Measurements from ENCODE around the gene DIS3L2. TPM values are rescaled to one million over a fixed set of nuclear protein-coding genes. Genes with fewer than 3 reads are reported as not detected.

DIS3L2 gene
- total RNA-seq, 1 donor from 2014 or later: 11.8 TPM

DNA sequence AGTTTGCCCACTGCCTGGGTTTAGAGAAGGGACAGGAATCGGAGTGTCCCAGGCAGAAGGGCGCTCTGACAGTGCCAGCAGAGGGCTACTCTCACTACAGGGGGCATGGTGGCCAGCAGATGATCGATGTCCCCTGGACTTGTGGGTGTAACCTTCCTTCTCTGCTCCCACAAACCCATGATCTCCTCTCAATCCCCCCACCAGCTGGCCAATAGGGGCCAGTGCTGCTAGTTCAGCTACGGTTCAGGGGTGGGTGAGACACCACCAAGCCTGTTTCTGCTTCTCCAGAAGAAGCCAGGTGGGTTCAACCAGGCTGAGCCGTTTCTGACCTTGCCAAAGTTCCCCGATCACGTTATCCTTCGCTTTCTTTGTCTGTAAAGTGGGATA is 36.6 kb upstream of the DIS3L2 start:
- no peak for DNase-seq (ENCODE audit: low read depth)
- H3K27me3 ChIP-seq (ENCODE audit: control insufficient read depth, insufficient read depth, low read length): peaks cover 32% of the 10 kb centered on the region
- TF ChIP-seq CTCF (IDR thresholded peaks at IDR 0.05; ENCODE audit: insufficient read depth, low read length, severe bottlenecking): no peak
- no peak overlapping the region for H3K4me3 ChIP-seq (ENCODE audit: low read depth, low read length)
- no peak for FAIRE-seq
- H3K36me3 ChIP-seq (ENCODE audit: control insufficient read depth, insufficient read depth, low read length): no peaks in the 10 kb centered on the region

DNA sequence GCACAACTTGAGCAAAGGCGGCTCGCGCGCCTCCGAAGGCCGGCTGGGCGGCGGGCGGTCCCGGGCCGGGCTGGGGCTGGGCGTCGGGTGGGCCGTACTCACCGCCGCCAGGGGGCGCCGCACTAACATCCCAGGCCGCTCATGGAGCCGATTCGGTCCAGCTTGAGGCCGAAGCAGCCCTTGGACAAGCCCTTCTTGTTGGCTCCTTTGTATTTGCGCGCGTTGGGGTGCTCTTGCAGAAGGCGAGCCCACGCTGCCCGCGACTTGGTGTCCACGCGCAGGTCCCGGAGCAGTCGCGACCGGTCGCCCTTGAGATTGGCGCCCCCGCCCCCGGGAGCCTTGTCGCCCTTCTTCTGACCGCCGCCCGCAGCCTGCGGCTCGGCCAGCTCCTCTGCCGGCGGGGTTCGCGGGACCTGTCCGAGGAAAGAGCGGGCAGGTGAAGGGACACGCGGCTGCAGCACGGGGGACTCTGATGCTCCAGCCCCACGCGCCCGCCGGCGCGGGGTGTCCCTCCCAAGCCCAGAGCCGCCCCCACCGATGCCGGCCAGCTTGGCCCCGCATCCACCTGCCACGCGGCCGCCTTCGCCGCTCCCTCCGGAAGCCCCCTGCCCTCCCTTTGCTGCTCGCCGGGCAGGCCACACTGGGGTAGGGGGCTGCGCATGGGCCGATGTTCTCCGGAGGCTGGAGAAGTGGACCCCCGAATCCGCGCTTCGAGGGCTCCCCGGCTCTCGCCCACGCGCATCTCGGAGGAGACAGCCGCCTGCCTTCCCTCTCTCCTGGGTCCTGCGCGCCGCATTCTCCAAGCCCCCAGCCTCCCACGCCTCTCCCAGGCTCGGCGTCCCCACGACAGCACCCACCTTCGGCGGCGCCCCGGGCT is 36.0 kb upstream of the DIS3L2 start:
- FAIRE-seq: no peak
- DNase-seq (ENCODE audit: low read depth): peak; percentile 47
- H3K36me3 ChIP-seq (ENCODE audit: control insufficient read depth, insufficient read depth, low read length): no peaks in the 10 kb centered on the region
- peaks cover 30% of the 10 kb centered on the region for H3K27me3 ChIP-seq (ENCODE audit: control insufficient read depth, insufficient read depth, low read length)
- peak; percentile 85 for TF ChIP-seq CTCF (IDR thresholded peaks at IDR 0.05; ENCODE audit: insufficient read depth, low read length, severe bottlenecking)
- H3K4me3 ChIP-seq (ENCODE audit: low read depth, low read length): peak overlapping the region; percentile 30

- FAIRE-seq (no peak), DNase-seq (ENCODE audit: low read depth) (peak; percentile 22)
- H3K36me3 ChIP-seq (ENCODE audit: control insufficient read depth, insufficient read depth, low read length): no peaks in the 10 kb centered on the region
- TF ChIP-seq CTCF (IDR thresholded peaks at IDR 0.05; ENCODE audit: insufficient read depth, low read length, severe bottlenecking): peak; percentile 47
- H3K4me3 ChIP-seq (ENCODE audit: low read depth, low read length): peak within 1 kb of the TSS; percentile 30
- H3K27me3 ChIP-seq (ENCODE audit: control insufficient read depth, insufficient read depth, low read length): peaks cover 33% of the 10 kb centered on the region
Measured at GRCh38 chr2:231926180-231926741, 35.3 kb upstream of the DIS3L2 start, which contains the start of gene NPPC. TSS of gene NPPC (minus strand) at chr2:231926396. CDS start at chr2:231926249, 147 bp downstream.

DNA sequence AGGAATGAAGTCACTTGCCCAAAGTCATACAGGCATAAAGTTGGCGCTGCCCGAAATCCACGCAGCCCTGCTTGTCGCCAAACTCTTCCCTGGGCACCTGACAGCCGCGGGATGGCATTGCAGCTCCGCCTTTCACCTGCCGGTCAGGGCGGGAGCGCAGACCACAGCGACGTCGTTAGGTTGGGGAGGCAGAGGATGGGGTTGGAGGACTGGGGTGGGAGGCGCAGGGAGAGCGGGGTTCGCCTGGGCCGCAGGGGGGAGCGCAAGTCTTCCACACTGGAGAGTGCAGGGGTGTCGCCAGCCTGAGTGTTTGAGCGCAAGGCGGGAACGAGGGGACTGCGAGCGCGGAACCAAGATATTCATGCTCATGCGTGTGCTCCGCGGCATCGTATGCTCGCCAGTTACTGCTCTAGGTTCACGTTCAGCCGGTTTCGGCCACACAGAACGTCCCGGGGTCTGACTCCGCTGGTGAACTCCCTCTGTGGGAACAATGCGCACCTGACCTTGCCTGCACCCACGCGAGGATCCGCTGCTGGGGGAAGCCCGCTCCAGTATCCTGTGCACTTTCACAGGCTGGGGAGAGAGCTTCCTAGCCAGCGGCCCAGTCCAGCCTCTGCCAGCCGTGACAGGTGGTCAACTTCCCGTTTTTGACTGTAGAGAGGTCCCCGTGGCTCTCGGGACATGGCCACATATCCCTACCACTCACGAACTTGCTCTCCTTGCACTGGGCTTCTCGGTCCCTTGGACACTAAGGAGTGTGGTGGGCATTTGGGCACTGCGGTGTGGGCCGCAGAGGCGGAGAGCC is 34.5 kb upstream of the DIS3L2 start:
- Histone ChIP-seq H3K36me3 (ENCODE audit: control insufficient read depth, insufficient read depth, low read length) (no peaks in the 10 kb centered on the region), H3K4me3 (ENCODE audit: low read depth, low read length) (peak overlapping the region; percentile 30), H3K27me3 (ENCODE audit: control insufficient read depth, insufficient read depth, low read length) (peaks cover 33% of the 10 kb centered on the region)
- DNase-seq (ENCODE audit: low read depth) (peak; percentile 26), FAIRE-seq (no peak)
- no peak for TF ChIP-seq CTCF (IDR thresholded peaks at IDR 0.05; ENCODE audit: insufficient read depth, low read length, severe bottlenecking)

GRCh38 chr2:231927566-231927890 is 34.0 kb upstream of the DIS3L2 start:
- Histone ChIP-seq H3K4me3 (ENCODE audit: low read depth, low read length) (no peak overlapping the region), H3K27me3 (ENCODE audit: control insufficient read depth, insufficient read depth, low read length) (peaks cover 33% of the 10 kb centered on the region), H3K36me3 (ENCODE audit: control insufficient read depth, insufficient read depth, low read length) (no peaks in the 10 kb centered on the region)
- no peak for TF ChIP-seq CTCF (IDR thresholded peaks at IDR 0.05; ENCODE audit: insufficient read depth, low read length, severe bottlenecking)
- DNase-seq (ENCODE audit: low read depth) (no peak), FAIRE-seq (no peak)

All from bronchial epithelial cell (primary cell).